Smooth muscle cell (in vitro differentiated cells): ENCODE measurements around the gene CACNA1D. TPM values are rescaled to one million over a fixed set of nuclear protein-coding genes. Genes with fewer than 3 reads are reported as not detected.

Source experiments
- DNase-seq: peaks from one replicate; lab custom pipeline; 2025; ENCODE audit not compliant: unreplicated experiment; lab: John Stamatoyannopoulos, UW
- H2AFZ ChIP-seq: fragments of 200-600 bp; sonication (generic); 2 replicates; pipeline ENCODE4 v1.6.0; 2016; ENCODE audit warnings: antibody characterized with exemption, low read depth, mild to moderate bottlenecking
- H3F3A ChIP-seq: fragments of 200-600 bp; sonication (generic); 2 replicates; pipeline ENCODE4 v1.6.0; 2017; ENCODE audit warnings: antibody characterized with exemption, low read depth
- H3K27ac ChIP-seq: fragments of 200-600 bp; sonication (generic); 2 replicates; pipeline ENCODE4 v1.5.1; 2016; ENCODE audit warnings: low read depth, mild to moderate bottlenecking
- H3K27me3 ChIP-seq: fragments of 200-600 bp; sonication (generic); 2 replicates; pipeline ENCODE4 v1.6.1; 2016; ENCODE audit warnings: low read depth, mild to moderate bottlenecking
- H3K36me3 ChIP-seq: fragments of 200-600 bp; sonication (generic); 2 replicates; pipeline ENCODE4 v1.5.1; 2016; ENCODE audit warnings: low read depth
- H3K4me1 ChIP-seq: fragments of 200-600 bp; sonication (generic); 2 replicates; pipeline ENCODE4 v1.5.1; 2016; ENCODE audit warnings: low read depth
- H3K4me2 ChIP-seq: fragments of 200-600 bp; sonication (generic); 2 replicates; pipeline ENCODE4 v1.6.0; 2016; ENCODE audit warnings: mild to moderate bottlenecking
- H3K4me3 ChIP-seq: fragments of 200-600 bp; sonication (generic); 2 replicates; pipeline ENCODE4 v1.5.1; 2016; ENCODE audit warnings: mild to moderate bottlenecking
- H3K79me2 ChIP-seq: fragments of 200-600 bp; sonication (generic); 2 replicates; pipeline ENCODE4 v1.6.0; 2016; ENCODE audit warnings: low read depth, mild to moderate bottlenecking
- H3K9ac ChIP-seq: fragments of 200-600 bp; sonication (generic); 2 replicates; pipeline ENCODE4 v1.6.0; 2016; ENCODE audit warnings: low read depth
- H3K9me3 ChIP-seq: fragments of 200-600 bp; sonication (generic); replicated peaks from 2 replicates; pipeline ENCODE4 v1.5.1; 2016; ENCODE audit warnings: low read depth
- H4K20me1 ChIP-seq: fragments of 200-600 bp; sonication (generic); 2 replicates; pipeline ENCODE4 v1.6.0; 2016; ENCODE audit warnings: low read depth
- CTCF ChIP-seq: fragments of 200-600 bp; sonication (generic); IDR thresholded peaks from 2 replicates; pipeline ENCODE4 v1.5.1; 2017; ENCODE audit warnings: borderline replicate concordance, mild to moderate bottlenecking, antibody characterized with exemption; ENCODE audit not compliant: insufficient read depth, poor library complexity, severe bottlenecking
- WGBS: methylation state at CpG from one replicate; pipeline ENCODE4 v1.1.7; 2016; ENCODE audit warnings: low lambda C conversion rate; 5-methylcytosine and 5-hydroxymethylcytosine counted together
- polyA plus RNA-seq: library from polyadenylated mRNA; unstranded; fragments of >200 nt; fragmentation: Nextera tagmentation; extraction: Ambion mirVana; gene quantifications from 2 replicates; pipeline ENCODE4 v1.2.1, GENCODE V29; 2016
- total RNA-seq: library from RNA; depleted of rRNA; stranded (reverse); fragments of >200 nt; gene quantifications from 2 replicates; pipeline ENCODE4 v1.2.3, GENCODE V29; 2014

Gene CACNA1D
- total and polyA plus RNA-seq, 2 experiments from 2014 or later: 0.63 to 1.4 TPM

- H3F3A ChIP-seq: no peaks in the 10 kb centered on the region
- TF ChIP-seq CTCF: no peak
- 87% methylated on average over 5 of the region's 5 CpGs for WGBS
- no peak overlapping the region for H3K4me2 ChIP-seq
- H3K4me3 ChIP-seq: no peak overlapping the region
- no peaks in the 10 kb centered on the region for H3K36me3 ChIP-seq
- no peaks in the 10 kb centered on the region for H4K20me1 ChIP-seq
- H3K4me1 ChIP-seq: peaks cover 10% of the 10 kb centered on the region
- no peak for DNase-seq
- H3K9me3 ChIP-seq: no peaks in the 10 kb centered on the region
- no peaks in the 10 kb centered on the region for H3K79me2 ChIP-seq
- H3K27me3 ChIP-seq: peaks cover 12% of the 10 kb centered on the region
- no peak overlapping the region for H3K27ac ChIP-seq
- H2AFZ ChIP-seq: no peak overlapping the region
- no peak overlapping the region for H3K9ac ChIP-seq
These were observed 280.6 kb downstream of the CACNA1D start for GRCh38 chr3:53775018-53775417.

- no peak overlapping the region for H3K27ac ChIP-seq
These were observed 281.4 kb downstream of the CACNA1D start for GRCh38 chr3:53775834-53776251.

GRCh38 chr3:53776494-53777101, 282.2 kb downstream of the CACNA1D start:
- H3K36me3 ChIP-seq: no peaks in the 10 kb centered on the region
- no peaks in the 10 kb centered on the region for H3K79me2 ChIP-seq
- no peak overlapping the region for H3K4me3 ChIP-seq
- H3K4me2 ChIP-seq: peak overlapping the region; percentile 21
- 78% methylated on average over 9 of the region's 9 CpGs for WGBS
- H4K20me1 ChIP-seq: no peaks in the 10 kb centered on the region
- H3K27me3 ChIP-seq: peaks cover 6% of the 10 kb centered on the region
- peaks cover 10% of the 10 kb centered on the region for H3K4me1 ChIP-seq
- H2AFZ ChIP-seq: no peak overlapping the region
- TF ChIP-seq CTCF: no peak
- no peaks in the 10 kb centered on the region for H3K9me3 ChIP-seq
- H3F3A ChIP-seq: no peaks in the 10 kb centered on the region
- no peak for DNase-seq
- H3K27ac ChIP-seq: no peak overlapping the region
- no peak overlapping the region for H3K9ac ChIP-seq

More at GRCh38 chr3:53775834-53776251, 281.4 kb downstream of the CACNA1D start:
- Histone ChIP-seq H2AFZ (no peak overlapping the region), H3K4me3 (no peak overlapping the region), H3K27me3 (peaks cover 6% of the 10 kb centered on the region), H3K36me3 (no peaks in the 10 kb centered on the region), H3K9ac (no peak overlapping the region), H3K9me3 (no peaks in the 10 kb centered on the region), H3K79me2 (no peaks in the 10 kb centered on the region), H3K4me1 (peaks cover 10% of the 10 kb centered on the region), H3F3A (no peaks in the 10 kb centered on the region), H4K20me1 (no peaks in the 10 kb centered on the region), H3K4me2 (no peak overlapping the region)
- no peak for DNase-seq
- 90% methylated on average over 5 of the region's 5 CpGs for WGBS
- TF ChIP-seq CTCF: no peak

GRCh38 chr3:53777468-53777867, 283.1 kb downstream of the CACNA1D start:
- H3K36me3 ChIP-seq: no peaks in the 10 kb centered on the region
- H3K27ac ChIP-seq: no peak overlapping the region
- no peak overlapping the region for H2AFZ ChIP-seq
- H3K27me3 ChIP-seq: no peaks in the 10 kb centered on the region
- no peaks in the 10 kb centered on the region for H3F3A ChIP-seq
- no peaks in the 10 kb centered on the region for H3K79me2 ChIP-seq
- H3K4me2 ChIP-seq: no peak overlapping the region
- 92% methylated on average over 8 of the region's 8 CpGs for WGBS
- no peak for DNase-seq
- H3K9me3 ChIP-seq: no peaks in the 10 kb centered on the region
- H3K4me3 ChIP-seq: no peak overlapping the region
- H3K9ac ChIP-seq: no peak overlapping the region
- H3K4me1 ChIP-seq: peaks cover 10% of the 10 kb centered on the region
- no peaks in the 10 kb centered on the region for H4K20me1 ChIP-seq
- no peak for TF ChIP-seq CTCF
